Tibial artery (tissue), 4 donors: ENCODE data around the gene LRRC8C.

Source experiments
- DNase-seq, 2 donors: peaks; one replicate each; pipeline ENCODE4 v3.0.0-alpha.2; 2019
- H3K27ac ChIP-seq, 2 donors: fragments of 200-600 bp; sonication (generic) in 1 of 2; 1 replicate in 1 of 2; 2 replicates in 1 of 2; pipeline ENCODE4 v1.5.1; 2018 to 2019; ENCODE audit warnings: mild to moderate bottlenecking in 1 of 2
- H3K27me3 ChIP-seq, 2 donors: fragments of 200-600 bp; sonication (generic) in 1 of 2; one replicate each; pipeline versions ENCODE4 v1.5.1 to v1.6.0; 2016 to 2019
- H3K36me3 ChIP-seq, 3 donors: fragments of 200-600 bp; sonication (generic) in 2 of 3; one replicate each; pipeline ENCODE4 v1.5.1; 2016 to 2019; ENCODE audit warnings: mild to moderate bottlenecking in 2 of 3
- H3K4me1 ChIP-seq, 4 donors: fragments of 200-600 bp; sonication (generic) in 2 of 4; 1 replicate in 3 of 4; 2 replicates in 1 of 4; pipeline ENCODE4 v1.5.1; 2016 to 2019
- H3K4me3 ChIP-seq, 2 donors: fragments of 200-600 bp; sonication (generic) in 1 of 2; 1 replicate in 1 of 2; 2 replicates in 1 of 2; pipeline ENCODE4 v1.5.1; 2018 to 2019; ENCODE audit warnings: mild to moderate bottlenecking in 2 of 2
- H3K9me3 ChIP-seq, 3 donors: fragments of 200-600 bp; sonication (generic) in 1 of 3; one replicate each; pipeline ENCODE4 v1.5.1; 2016 to 2019
- CTCF ChIP-seq, 2 experiments: fragments of 200-600 bp in 1 of 2; fragments of 450-650 bp in 1 of 2; IDR thresholded peaks; one replicate each; pipeline ENCODE4 v1.5.1; 2017 to 2019; ENCODE audit warnings: antibody characterized with exemption in 2 of 2, mild to moderate bottlenecking in 1 of 2, moderate library complexity in 1 of 2
- intact Hi-C: fragments of 100-400 bp; cut with DNase I; formaldehyde crosslinking; loops from one replicate; pipeline ENCODE4 v1.15.0; 2023; ENCODE audit warnings: low total_unique reads

LRRC8C gene

DNA sequence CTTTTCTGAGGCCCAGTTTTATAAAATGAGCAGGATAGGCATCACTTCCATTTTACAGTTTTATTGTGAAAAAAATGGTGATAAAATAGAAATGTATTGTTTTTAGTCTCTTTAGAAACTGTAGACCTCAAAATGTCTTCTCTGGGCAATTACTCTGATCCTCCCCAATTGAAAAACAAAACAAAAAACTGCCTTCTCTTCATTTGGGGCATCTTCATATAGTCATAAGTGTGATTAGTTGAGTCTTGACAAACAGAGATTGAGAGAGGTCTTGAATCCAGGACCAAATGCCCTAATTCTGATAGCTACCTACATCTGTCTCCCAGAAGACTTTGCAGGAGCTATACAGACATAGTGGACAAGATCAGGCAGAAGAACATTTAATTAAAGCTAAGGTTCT is 62.9 kb downstream of the LRRC8C start:
- DNase-seq = no peak
- H3K9me3 ChIP-seq = no peaks in the 10 kb centered on the region
- H3K4me1 ChIP-seq = peaks cover 0 to 18% (median 6%) of the 10 kb centered on the region in 4 donors
- no peaks in the 10 kb centered on the region for H3K36me3 ChIP-seq
- no peak overlapping the region for H3K27ac ChIP-seq
- intact Hi-C loops = no loop called here
- no peaks in the 10 kb centered on the region for H3K27me3 ChIP-seq
- no peak for TF ChIP-seq CTCF (IDR thresholded peaks at IDR 0.05)
- no peak overlapping the region for H3K4me3 ChIP-seq

GRCh38 chr1:89697383-89697782 is 64.5 kb downstream of the LRRC8C start:
- H3K36me3 ChIP-seq = no peaks in the 10 kb centered on the region
- H3K27me3 ChIP-seq = no peaks in the 10 kb centered on the region
- H3K9me3 ChIP-seq = no peaks in the 10 kb centered on the region
- no peak overlapping the region for H3K4me3 ChIP-seq
- H3K27ac ChIP-seq = no peak overlapping the region
- TF ChIP-seq CTCF (IDR thresholded peaks at IDR 0.05) = no peak
- intact Hi-C loops = no loop called here
- peaks cover 0 to 18% (median 6%) of the 10 kb centered on the region in 4 donors for H3K4me1 ChIP-seq
- no peak for DNase-seq

- H3K36me3 ChIP-seq = no peaks in the 10 kb centered on the region
- H3K4me3 ChIP-seq = no peak overlapping the region
- intact Hi-C loops = no loop called here
- TF ChIP-seq CTCF (IDR thresholded peaks at IDR 0.05) = no peak
- H3K9me3 ChIP-seq = no peaks in the 10 kb centered on the region
- peaks cover 0 to 14% (median 6%) of the 10 kb centered on the region in 4 donors for H3K4me1 ChIP-seq
- DNase-seq = no peak
- no peak overlapping the region for H3K27ac ChIP-seq
- H3K27me3 ChIP-seq = no peaks in the 10 kb centered on the region
Measured at GRCh38 chr1:89698020-89698560, 65.2 kb downstream of the LRRC8C start.

- no peak for DNase-seq
- Histone ChIP-seq H3K4me1 (peaks cover 0 to 14% (median 6%) of the 10 kb centered on the region in 4 donors), H3K9me3 (no peaks in the 10 kb centered on the region), H3K27me3 (no peaks in the 10 kb centered on the region), H3K27ac (no peak overlapping the region), H3K36me3 (no peaks in the 10 kb centered on the region), H3K4me3 (no peak overlapping the region)
- TF ChIP-seq CTCF (IDR thresholded peaks at IDR 0.05) = no peak
- intact Hi-C loops = no loop called here
Measured at GRCh38 chr1:89698624-89699023, 65.7 kb downstream of the LRRC8C start.

- no peak overlapping the region for H3K27ac ChIP-seq
- H3K27me3 ChIP-seq = no peaks in the 10 kb centered on the region
- TF ChIP-seq CTCF (IDR thresholded peaks at IDR 0.05) = no peak
- no peak overlapping the region for H3K4me3 ChIP-seq
- DNase-seq = no peak
- H3K9me3 ChIP-seq = no peaks in the 10 kb centered on the region
- H3K4me1 ChIP-seq = peaks cover 0 to 9% (median 6%) of the 10 kb centered on the region in 4 donors
- H3K36me3 ChIP-seq = no peaks in the 10 kb centered on the region
- intact Hi-C loops = no loop called here
Measured at GRCh38 chr1:89699451-89699986, 66.6 kb downstream of the LRRC8C start.
